ENCODE measurements around the gene MRLN.
"Not testable (repeated sequence)": the region's sequence is repeated elsewhere in the genome, so short reads cannot be mapped to it uniquely, and the experiment has no call there.

- not testable (repeated sequence) for TF ChIP-seq CTCF, POLR2AphosphoS5 (IDR thresholded peaks at IDR 0.05)
Measured at GRCh38 chr10:59744762-59745161, 8.5 kb downstream of the MRLN start.

Measured in stomach (tissue), 4 donors.